Measurements from ENCODE around the gene CCDC159.

GRCh38 chr19:11397089-11397610 lies 50.8 kb downstream of the CCDC159 start:
- TF ChIP-seq CTCF (IDR thresholded peaks at IDR 0.05; ENCODE audit: low read depth, low read length, missing input control) = no peak
- no peak for TF ChIP-seq TAF1 (conservative IDR thresholded peaks at IDR 0.05)
- TF ChIP-seq ZBTB33 (IDR thresholded peaks at IDR 0.05) = no peak
- no peak for TF ChIP-seq YY1 (IDR thresholded peaks at IDR 0.05)
- no peak for TF ChIP-seq ATF3 (IDR thresholded peaks at IDR 0.05)
- TF ChIP-seq JUND (IDR thresholded peaks at IDR 0.05) = no peak
